GM18870 (cell line): ENCODE measurements around the gene TMPRSS7.
"Not testable (repeated sequence)": the region's sequence is repeated elsewhere in the genome, so short reads cannot be mapped to it uniquely, and the experiment has no call there.

ENCODE experiments used
- ATAC-seq: cut with Tn5 transposase; IDR thresholded peaks from one replicate; pipeline ENCODE4 v1.9.1; 2021; ENCODE audit warnings: moderate library complexity; ENCODE audit not compliant: unreplicated experiment

Gene TMPRSS7

GRCh38 chr3:112059497-112059896, 25.0 kb downstream of the TMPRSS7 start:
- no peak for ATAC-seq

- no peak for ATAC-seq
Measured at GRCh38 chr3:112061152-112061551, 26.6 kb downstream of the TMPRSS7 start.

- ATAC-seq, result not testable (repeated sequence)
Measured at GRCh38 chr3:112072387-112073060, 38.0 kb downstream of the TMPRSS7 start.

- ATAC-seq, result no peak
Measured at GRCh38 chr3:112074006-112074405, 39.5 kb downstream of the TMPRSS7 start.

- peak; percentile 91 for ATAC-seq
Measured at GRCh38 chr3:112074616-112075497, 40.3 kb downstream of the TMPRSS7 start.

- ATAC-seq, result no peak
Measured at GRCh38 chr3:112078125-112079083, 43.9 kb downstream of the TMPRSS7 start.

- ATAC-seq, result no peak
Measured at GRCh38 chr3:112083239-112083638, 48.7 kb downstream of the TMPRSS7 start.

GRCh38 chr3:112084980-112085705, 50.6 kb downstream of the TMPRSS7 start:
- no peak for ATAC-seq

- ATAC-seq, result no peak
Measured at GRCh38 chr3:112085735-112086075, 51.2 kb downstream of the TMPRSS7 start.

- ATAC-seq, result peak; percentile 65
Measured at GRCh38 chr3:112086076-112086854, 51.7 kb downstream of the TMPRSS7 start, which contains the start of gene C3orf52. Gene C3orf52 (plus strand): TSS chr3:112086389. CDS start chr3:112086408, 19 bp downstream.

GRCh38 chr3:112086875-112087524, 52.5 kb downstream of the TMPRSS7 start:
- no peak for ATAC-seq

- ATAC-seq, result no peak
Measured at GRCh38 chr3:112087746-112088145, 53.2 kb downstream of the TMPRSS7 start.

GRCh38 chr3:112088944-112089343, 54.4 kb downstream of the TMPRSS7 start:
- no peak for ATAC-seq

- ATAC-seq, result no peak
Measured at GRCh38 chr3:112089956-112090886, 55.7 kb downstream of the TMPRSS7 start.

GRCh38 chr3:112090887-112091586, 56.5 kb downstream of the TMPRSS7 start:
- no peak for ATAC-seq

GRCh38 chr3:112092496-112093179, 58.1 kb downstream of the TMPRSS7 start:
- no peak for ATAC-seq

GRCh38 chr3:112093180-112093522, 58.6 kb downstream of the TMPRSS7 start:
- ATAC-seq, result no peak
